HG03045 (cell line): Measurements from ENCODE around the gene TLE7.

Experiments used
- ATAC-seq: cut with Tn5 transposase; IDR thresholded peaks from one replicate; pipeline ENCODE4 v1.9.1; 2021; ENCODE audit warnings: mild to moderate bottlenecking, moderate library complexity; ENCODE audit not compliant: unreplicated experiment

TLE7 gene

DNA sequence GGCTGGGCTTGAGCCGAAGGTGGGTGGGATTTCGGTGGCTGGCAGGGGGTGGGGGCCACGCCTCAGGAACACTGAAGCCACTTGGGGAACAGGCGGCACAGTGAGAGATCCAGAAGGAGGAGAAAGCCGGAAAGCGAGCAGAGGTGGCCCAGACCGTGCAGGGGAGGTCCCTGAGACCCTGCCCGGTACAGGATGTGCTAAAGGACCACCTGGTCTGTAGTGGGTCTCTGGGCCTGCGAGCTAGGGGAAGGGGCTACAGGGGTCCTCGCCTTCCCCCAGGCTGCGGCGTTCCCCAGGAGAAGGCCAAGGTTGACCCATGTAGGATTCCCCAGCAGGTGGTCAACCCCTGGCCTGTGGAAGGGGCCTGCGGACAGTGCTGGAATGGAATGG is at the start of gene TLE7:
Gene TLE7, minus strand, starts transcription at position 4 of the 390 bp plus-strand sequence. CDS start 8,730 bp downstream, outside the sequence.
- no peak for ATAC-seq

DNA sequence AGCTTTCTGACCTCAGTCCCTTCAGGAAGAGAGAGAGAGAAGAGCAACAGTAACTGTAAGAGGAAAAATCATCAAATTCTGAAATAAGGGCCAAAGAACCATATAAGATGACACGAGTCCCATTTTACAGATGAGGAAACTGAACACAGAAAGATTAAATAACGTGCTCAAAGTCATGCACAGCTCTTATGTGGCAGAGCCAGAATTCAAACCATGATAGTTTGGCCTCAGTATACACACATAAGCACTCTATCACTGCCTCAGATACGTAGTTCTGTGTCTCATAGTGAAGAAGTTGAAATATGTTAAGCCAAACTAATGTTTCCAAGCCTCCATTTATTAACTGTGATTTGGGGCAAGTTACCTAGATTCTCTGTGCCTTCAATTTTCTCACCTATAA is 49.2 kb upstream of the TLE7 start:
- no peak for ATAC-seq

DNA sequence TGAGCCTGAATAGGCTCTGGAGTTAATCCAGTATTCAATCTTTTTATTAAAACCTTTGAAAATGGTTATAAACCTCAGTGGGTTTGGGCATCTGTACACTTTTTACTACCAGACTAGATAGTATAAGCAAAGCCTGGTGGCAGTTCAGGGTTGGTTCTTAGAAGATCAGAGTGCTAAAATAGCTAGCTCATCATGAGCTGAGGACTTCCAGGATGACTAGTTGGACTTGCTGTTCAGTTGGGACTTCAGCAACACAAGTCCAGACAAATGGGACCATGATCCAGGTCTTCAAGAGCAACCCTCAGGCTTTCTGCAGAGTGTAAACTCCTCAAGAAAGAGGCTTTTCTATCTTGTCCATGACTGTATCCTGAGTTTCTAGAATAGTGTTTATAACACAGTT is 48.5 kb upstream of the TLE7 start:
- ATAC-seq: no peak

DNA sequence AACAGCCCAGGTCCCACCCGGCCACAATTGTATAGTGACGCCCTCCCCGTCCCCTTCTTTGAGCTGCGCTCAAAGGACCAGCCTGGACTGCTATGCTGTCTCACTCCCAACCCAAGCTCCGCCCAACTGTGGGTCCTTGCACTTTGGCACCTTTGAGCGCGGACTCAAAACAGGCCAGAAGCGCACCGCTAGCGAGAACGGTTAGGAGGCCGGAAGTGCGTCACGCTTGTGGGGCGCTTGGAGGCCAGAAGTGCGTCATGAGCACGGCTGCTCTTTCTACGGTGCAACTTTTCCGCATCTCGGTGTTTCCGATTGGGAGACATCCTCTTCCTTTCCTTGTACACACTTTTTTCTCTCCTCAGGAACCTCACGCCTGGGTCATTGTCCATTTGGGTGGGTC is 47.3 kb upstream of the TLE7 start, which contains the start of gene ZNF19:
Gene ZNF19, minus strand, starts transcription at position 203 of the 400 bp plus-strand sequence. CDS start 7,210 bp downstream, outside the sequence.
- ATAC-seq: no peak

DNA sequence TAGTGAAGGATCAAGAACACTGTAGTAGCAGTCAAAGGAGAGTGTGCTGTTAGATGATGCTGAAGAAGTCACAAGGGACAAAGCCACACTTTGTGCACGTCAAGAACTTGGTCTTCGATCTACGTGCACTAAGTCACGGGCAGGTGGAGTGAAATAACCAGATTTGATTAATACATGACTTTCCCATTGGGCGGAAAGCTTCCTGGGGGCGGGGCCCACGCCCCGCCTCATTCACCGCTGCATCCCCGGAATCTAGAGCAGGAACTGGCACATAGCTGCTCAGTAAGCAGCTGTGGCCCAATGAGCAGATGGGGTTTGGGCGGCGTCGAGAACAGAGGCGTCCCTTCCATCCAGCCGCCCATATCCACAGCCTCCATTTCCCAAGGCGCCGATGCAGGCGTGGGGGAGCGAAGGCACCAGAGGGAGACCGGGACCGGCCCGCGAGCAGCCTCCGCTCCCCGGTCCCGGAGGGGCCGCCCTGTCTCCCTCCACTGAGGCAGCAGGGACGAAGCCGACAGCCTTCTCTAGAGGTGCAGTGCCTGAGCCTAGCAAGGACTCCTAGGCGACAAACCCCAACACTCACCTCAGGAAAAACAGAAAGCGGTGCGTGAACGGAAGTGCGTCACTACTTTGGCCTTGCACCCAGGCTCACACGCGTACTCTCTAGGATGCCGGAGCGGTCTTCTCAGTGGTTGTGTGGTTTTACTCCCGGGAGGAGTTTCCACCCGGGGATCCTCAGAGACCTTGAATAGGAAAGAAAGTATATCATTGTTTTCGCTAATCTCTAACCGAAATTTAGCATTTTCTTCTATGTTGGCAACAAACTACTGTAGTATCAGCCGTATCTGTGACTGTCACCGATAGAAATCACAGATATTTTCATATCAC is 42.4 kb upstream of the TLE7 start:
- peak; percentile 92 for ATAC-seq

DNA sequence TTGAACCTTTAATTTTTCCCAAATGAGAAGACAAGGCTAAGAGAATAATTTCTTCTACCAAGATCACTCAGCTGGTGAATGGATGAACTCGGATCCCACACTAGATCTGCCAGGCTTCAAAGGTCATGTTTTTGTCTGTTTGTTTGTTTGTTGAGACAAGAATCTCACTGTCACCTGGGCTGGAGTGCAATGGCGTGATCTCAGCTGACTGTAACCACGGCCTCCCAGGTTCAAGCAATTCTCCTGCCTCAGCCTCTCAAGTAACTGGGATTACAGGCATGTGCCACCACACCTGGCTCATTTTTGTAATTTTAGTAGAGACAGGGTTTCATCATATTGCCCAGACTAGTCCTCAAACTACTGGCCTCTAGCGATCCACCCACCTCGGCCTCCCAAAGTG is 40.7 kb upstream of the TLE7 start:
- ATAC-seq: no peak

DNA sequence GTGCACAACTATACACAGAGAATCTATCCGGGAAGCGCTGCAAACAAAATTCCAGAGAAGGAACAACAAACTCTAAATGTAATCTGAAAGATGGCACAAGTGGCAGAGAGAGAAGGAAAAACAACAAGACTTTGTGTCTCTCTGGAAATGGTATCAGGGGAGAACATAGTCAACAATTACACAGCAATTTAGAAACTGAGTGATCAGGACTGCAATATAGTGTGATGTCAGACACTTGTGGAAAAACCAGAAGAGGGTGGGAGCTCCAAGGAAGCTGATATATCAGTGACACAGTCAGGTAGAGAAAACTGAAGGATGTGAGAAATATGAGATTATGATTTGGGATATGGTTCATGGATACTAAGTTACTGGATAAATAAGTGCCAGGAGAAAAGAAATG is 39.1 kb upstream of the TLE7 start:
- no peak for ATAC-seq

DNA sequence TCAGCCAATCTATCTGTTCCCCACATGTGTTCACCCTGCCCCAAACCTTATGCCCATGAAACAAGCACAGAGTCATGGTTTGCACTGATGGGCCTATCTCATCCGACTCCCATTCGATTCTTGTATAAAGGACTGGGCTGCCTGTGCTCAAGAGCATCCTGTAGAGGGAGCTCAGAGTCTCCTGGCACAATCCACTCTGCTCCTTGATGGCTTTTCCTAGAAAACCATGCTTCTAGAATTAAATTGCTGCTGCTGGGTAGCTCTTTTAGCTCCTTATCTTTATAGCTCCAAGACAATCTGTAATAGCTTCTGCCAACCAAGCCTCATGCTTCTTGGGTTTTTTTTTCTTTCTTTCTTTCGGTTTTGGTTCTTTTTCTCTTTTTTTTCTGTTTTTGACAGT is 37.6 kb upstream of the TLE7 start:
- no peak for ATAC-seq

DNA sequence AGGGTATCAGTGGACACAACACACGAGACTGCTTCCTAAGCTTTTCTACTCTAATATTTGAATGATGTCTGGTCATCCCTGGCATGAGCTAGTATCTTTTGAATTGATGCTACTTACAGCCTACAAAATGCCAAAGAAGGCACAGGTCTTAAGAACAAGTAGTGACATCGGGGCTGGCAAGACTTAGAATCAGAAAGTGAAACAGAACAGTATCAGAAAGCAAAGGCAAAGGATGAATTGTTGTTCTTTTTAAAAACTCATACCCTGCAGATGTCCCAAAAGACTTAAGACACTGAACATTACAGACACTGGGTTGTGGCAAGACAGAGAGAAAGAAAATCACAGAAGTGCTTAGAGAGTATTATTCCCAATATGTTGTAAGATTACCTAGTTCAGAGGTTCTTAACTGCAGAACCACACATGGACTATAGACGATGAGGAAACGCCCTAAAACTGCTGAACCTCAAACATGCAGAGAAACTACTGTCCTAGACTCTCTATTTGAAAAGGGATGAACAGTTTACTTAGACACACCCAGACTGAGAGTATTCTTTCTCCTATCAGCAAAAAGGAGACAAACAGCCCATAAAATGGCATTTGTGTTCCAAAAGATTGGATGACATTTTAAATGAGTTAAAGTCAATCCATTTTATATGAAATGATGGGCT is 34.7 kb upstream of the TLE7 start:
- ATAC-seq: no peak

DNA sequence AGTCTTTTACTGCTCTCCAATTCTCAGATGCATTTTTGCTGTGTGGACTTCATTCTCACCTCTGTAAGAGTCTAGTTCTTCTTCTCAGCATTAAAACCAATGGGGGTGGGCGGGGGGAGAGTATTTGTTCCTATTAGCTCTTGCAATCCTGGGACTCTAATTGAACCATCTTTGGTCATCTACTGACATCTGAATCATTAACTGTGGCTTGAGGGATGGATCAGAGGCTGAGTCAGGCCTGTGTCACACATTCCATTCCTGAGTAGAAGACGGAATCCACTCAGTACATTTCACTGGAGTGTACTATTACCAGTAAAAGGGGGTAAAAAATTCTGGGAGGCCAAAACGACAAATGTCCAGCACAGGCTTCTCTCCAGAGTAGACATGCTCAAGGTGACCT is 33.0 kb upstream of the TLE7 start:
- no peak for ATAC-seq

DNA sequence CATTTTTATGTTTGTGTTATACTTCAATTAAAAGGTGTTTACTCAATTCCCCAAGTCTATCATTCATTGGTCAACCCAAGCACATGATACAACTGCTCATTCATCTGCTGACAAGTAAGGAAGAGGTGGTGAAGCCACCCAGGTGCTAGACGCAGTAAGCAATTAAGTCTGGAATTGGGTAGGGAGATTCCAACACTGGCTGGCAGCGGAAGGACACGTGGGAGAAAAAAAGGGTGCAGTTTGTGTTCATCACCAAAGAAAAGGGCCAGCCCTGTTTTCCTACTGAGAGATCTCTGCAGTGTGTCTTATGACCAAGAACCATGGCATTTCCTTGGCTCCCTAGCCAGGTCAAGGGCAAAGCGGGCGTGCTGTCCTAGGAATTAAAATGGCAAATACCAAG is 32.0 kb upstream of the TLE7 start:
- ATAC-seq: no peak

DNA sequence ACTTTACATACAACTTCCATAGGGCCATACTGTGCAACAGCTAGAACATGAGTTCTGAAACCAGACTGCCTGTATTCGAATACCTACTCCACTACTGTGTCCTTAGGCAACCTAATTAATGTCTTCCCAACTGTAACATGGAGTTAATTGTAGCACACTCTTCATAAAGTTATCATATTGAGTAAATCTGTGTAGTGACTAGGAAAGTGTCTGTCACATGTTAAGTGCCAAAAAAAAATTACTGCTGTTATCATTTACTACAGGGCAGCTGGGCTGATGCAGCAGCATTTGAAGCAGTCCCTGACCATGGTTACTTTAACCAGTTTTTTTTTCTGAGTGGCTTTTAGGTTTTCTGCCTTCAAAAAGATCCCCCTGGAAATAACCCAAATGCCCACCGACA is 31.1 kb upstream of the TLE7 start:
- no peak for ATAC-seq

DNA sequence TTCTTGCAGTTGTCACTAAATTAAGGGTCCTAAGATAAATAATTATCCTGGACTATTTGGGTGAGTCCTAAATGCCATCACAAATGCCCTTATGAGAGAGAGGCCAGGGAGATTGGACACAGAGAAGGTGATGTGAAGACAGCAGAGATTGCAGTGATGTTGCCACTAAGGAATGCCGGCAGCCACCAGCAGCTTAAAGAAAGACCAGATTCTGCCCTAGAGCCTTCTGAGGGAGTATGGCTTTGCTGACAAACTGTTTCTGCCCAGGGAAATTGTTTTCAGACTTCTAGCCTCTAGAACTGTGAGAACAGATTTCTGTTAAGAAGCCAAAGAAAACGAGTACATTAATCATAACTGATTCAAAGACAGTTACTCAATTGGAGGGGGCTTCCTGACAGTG is 30.2 kb upstream of the TLE7 start:
- ATAC-seq: no peak

DNA sequence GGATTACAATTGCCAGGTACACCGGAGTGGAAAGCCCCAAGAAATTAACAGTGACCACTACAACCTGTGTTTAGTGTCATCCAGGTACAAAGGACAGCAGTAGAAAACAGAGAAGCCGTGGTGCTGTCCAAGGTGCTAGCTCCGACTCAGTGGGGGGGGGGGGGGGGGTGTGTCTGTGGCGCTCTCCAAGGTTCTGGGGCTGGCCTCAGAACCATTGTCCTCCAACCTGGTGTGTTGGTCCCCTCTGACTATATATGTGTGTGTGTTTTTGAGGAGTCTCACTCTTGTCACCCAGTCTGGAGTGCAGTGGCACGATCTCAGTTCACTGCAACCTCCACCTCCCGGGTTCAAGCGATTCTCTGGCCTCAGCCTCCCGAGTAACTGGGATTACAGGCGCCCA is 26.0 kb upstream of the TLE7 start:
- ATAC-seq: no peak

DNA sequence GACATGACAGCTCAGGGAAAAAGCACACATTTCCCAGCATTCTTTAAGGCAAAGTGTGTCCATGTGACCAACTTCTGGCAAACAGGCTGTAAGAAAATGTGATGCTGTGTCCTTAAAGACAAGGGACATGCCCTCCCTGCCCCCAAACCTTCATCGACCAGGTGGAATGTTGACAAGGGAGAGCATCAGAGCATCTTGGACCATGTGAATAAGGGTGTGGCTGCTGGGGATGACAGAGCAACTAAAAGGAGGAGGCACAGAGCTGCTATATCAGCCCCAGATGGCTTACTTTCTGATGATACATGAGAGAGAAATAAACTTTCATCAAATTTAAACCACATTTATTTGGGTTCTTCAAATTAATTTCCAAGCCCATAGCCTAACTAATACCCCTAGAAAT is 22.4 kb upstream of the TLE7 start:
- no peak for ATAC-seq

DNA sequence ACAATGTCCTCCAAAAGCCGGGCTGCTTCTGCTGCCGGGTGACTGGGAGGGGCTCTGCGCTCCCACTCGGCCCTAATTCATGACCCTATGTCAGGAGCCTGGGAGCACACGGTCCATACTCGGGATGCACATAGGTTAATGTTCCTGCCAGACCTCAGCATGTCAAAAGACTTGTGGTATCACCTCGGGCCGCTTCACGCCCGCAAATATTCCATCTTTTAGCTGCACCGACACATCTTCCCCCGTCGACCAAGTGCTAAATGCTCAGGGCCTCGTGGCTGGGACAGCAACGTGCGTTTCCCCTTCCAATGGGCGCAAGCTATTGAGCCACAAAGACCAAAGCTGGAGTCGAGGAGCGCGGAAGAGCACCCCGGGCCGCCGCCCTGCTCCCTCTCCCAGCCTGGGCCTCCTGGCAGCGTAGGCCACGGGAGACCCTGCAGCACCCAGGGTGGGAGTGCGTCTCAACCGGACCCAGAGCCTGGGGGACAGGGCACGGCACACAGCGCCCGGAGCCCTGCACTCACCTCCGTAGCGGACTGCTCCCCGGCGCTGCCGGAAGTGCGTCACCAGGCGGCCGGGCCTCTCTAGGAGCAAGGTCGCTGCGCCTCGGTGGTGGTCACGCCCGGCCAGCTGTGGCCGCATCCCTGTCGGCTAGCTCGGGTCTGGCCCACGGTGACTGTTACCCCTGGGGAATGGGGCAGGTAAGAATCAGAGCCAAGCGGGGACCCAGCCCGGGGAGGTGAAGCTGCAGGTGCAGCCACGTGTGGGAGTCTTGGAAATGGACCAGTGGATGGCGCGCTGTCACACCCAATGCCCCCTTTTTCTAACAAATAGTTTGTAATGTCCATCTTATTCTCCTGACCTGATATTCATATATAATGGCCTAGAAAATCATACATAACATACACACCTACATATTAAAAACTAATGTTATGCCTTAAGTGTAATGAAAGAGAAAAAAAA is 20.1 kb upstream of the TLE7 start, which contains the start of gene ZNF23:
Gene ZNF23, minus strand, starts transcription at position 562 of the 963 bp plus-strand sequence. CDS start 5,451 bp downstream, outside the sequence.
- peak; percentile 99 for ATAC-seq

DNA sequence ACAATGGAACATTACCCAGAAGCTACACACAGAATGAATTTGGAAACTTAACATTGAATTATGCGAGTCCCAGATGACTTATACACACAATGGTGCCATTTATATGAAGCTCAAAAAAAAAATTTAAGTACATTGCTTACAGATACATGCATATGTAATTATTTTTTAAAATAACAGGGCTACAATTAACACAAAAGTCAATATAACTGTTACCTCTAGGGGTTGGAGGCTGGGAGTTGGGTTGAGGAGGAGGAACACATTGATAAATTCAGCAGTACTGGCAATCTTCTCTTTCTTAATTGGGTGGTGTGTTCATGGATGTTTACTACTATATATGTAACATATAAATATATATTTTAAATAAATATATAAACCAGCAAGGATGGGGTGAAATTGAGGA is 19.1 kb upstream of the TLE7 start:
- ATAC-seq: no peak

DNA sequence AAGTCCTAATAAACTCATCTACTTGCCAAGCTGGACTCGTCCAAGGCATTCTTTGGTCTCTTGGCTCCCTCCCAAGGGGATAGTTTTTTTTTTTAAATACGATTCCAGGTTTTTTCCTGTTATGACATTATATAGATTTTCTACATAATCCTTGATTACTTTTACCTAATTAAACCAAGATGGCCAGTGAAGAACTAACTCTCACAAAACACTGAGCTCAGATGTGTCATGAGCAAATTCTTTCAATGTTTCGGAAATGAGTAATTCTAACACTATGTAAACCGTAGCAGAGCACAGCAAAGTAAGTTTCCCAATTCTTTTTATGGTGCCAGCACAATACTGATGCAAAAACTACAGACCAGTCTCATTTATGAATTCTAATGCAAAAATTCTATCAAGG is 18.4 kb upstream of the TLE7 start:
- ATAC-seq: no peak

DNA sequence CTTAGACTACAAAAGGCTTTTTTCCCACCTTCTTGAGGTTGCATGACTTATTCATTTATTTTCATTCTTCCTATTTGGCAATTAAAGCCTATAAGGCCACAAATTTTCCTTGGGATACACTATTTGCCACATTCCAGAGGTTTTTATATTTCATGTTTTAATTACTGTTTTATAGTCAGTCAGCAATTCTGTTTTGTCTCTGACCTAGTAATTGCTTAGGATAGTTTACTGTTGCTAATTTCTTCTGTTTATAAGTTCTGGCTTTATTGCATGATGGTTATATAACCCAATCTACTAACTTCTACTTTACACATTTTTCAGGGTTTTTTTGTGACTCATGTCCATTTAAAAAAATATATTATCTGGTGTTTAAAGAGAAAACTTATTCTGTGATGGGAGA is 17.7 kb upstream of the TLE7 start:
- ATAC-seq: no peak

DNA sequence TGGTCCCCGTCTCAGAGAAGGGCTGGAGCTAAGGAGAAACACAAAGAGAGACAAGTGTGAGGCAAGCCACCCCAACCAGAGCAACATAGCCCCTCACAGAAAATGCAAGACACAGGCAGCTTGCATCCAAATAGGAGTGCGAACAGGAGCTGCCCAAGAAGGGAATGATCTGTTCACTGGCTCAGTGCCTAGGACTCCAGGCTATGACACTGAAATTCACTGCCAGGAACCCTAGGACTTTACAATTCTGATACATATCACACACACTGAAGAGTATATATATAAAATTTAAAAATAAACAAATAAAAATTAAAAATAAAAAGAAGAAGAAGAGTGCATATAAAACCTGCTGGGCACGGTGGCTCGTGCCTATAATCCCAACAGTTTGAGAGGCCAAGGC is 14.9 kb upstream of the TLE7 start:
- ATAC-seq: no peak

DNA sequence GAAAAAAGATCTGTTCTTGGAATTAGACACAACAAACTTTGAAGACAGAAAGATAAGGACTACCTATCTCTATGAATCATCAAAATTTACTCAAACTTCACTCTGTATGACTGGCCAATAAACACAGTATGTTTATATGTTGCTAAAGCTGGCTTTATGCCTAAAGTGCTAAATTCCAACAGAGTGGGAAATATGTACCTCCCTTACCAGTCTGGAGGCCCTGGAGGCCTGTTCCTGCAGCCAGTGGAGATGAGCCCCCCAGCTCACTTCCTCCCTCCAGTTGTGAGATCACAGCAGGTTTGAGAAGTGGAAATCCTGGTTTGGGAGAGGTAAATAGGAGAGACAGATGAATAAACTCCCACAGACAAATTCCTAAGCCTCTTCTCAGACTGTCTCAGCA is 11.2 kb upstream of the TLE7 start:
- ATAC-seq: no peak
